ENCODE measurements around the gene RTP3. TPM values are rescaled to one million over a fixed set of nuclear protein-coding genes. Genes with fewer than 3 reads are reported as not detected.

RTP3 gene
- total RNA-seq, 2 experiments from 2014 or later = not detected

GRCh38 chr3:46549408-46549904, 51.7 kb downstream of the RTP3 start:
- CTCF ChIA-PET = interaction anchor here (1.0 to 4.8 kb wide), 3 partner anchors 9 to 60 kb away, joined by 3 to 40 read pairs (median 6); no protein-coding TSS in a partner anchor
- intact Hi-C loops (cut with micrococcal nuclease) = no loop called here
- H3K4me3 Mint-ChIP-seq = no peak overlapping the region

GRCh38 chr3:46549989-46550388, 52.2 kb downstream of the RTP3 start:
- DNase-seq (no peak), ATAC-seq (no peak)
- ChIA-PET CTCF (interaction anchor here (4.8 kb wide), 1 partner anchor 61 kb away, joined by 40 read pairs; no protein-coding TSS in a partner anchor), POLR2A (interaction anchor here (1.5 kb wide), 1 partner anchor 11 kb away, joined by 4 read pairs; no protein-coding TSS in a partner anchor)
- Mint-ChIP-seq H3K27me3 (no peaks in the 10 kb centered on the region), H3K36me3 (ENCODE audit: low read depth) (no peaks in the 10 kb centered on the region), H3K4me1 (ENCODE audit: low read depth) (peaks cover 19% of the 10 kb centered on the region), H3K27ac (no peak overlapping the region), H3K9me3 (no peaks in the 10 kb centered on the region), H3K4me3 (no peak overlapping the region)
- no peak for TF ChIP-seq CTCF (IDR thresholded peaks at IDR 0.05)
- intact Hi-C loops (cut with micrococcal nuclease) = no loop called here

More at GRCh38 chr3:46549408-46549904, 51.7 kb downstream of the RTP3 start:
- Mint-ChIP-seq H3K36me3 (ENCODE audit: low read depth) (no peaks in the 10 kb centered on the region), H3K4me1 (ENCODE audit: low read depth) (peaks cover 19% of the 10 kb centered on the region), H3K27ac (peak overlapping the region; percentile 40), H3K27me3 (no peaks in the 10 kb centered on the region), H3K9me3 (no peaks in the 10 kb centered on the region)
- DNase-seq = no peak
- POLR2A ChIA-PET = interaction anchor here (1.5 kb wide), 1 partner anchor 10 kb away, joined by 4 read pairs; no protein-coding TSS in a partner anchor
- no peak for TF ChIP-seq CTCF (IDR thresholded peaks at IDR 0.05)
- peak; percentile 30 for ATAC-seq

Other genes starting within 250 kb of the RTP3 start
- under 1 TPM; 0.81 to 0.83 TPM for gene CCR2, start 143.9 kb upstream of the RTP3 start, total RNA-seq
- 1 to 10 TPM; 1.7 to 2.2 TPM for gene CCR5, start 127.0 kb upstream of the RTP3 start, total RNA-seq
- gene CCRL2, start 90.7 kb upstream of the RTP3 start, total RNA-seq = 1 to 10 TPM; 2.8 TPM
- gene LTF, start 33.1 kb upstream of the RTP3 start, total RNA-seq = not detected
- gene LRRC2, start 68.3 kb downstream of the RTP3 start, total RNA-seq = not detected
- not detected for gene FAM240A, start 114.5 kb downstream of the RTP3 start, total RNA-seq
- 1 to 10 TPM; 1.7 to 2.0 TPM for gene ALS2CL, start 195.7 kb downstream of the RTP3 start, total RNA-seq
- under 1 TPM; 0.81 to 0.90 TPM for gene TMIE, start 203.4 kb downstream of the RTP3 start, total RNA-seq
- not detected for gene PRSS50, start 219.9 kb downstream of the RTP3 start, total RNA-seq

Data from activated CD8-positive, alpha-beta T cell treated with anti-CD3 and anti-CD28 coated beads for 36 hours (primary cell).